Mucosa of rectum (tissue), 2 donors: ENCODE data around the gene ZNF330.

ENCODE experiments used
- H3K27ac ChIP-seq, 2 donors: one replicate each; pipeline ENCODE4 v1.7.0; 2013; ENCODE audit warnings: inconsistent platforms in 2 of 2, low read depth in 2 of 2, low read length in 2 of 2
- H3K27me3 ChIP-seq, 2 donors: one replicate each; pipeline ENCODE4 v1.7.0; 2013; ENCODE audit warnings: low read length in 2 of 2; ENCODE audit not compliant: control insufficient read depth in 2 of 2, insufficient read depth in 2 of 2
- H3K36me3 ChIP-seq, 2 donors: one replicate each; pipeline ENCODE4 v1.7.0; 2013; ENCODE audit warnings: low read length in 2 of 2; ENCODE audit not compliant: control insufficient read depth in 2 of 2, insufficient read depth in 2 of 2
- H3K4me1 ChIP-seq, 2 donors: one replicate each; pipeline ENCODE4 v1.7.0; 2013; ENCODE audit warnings: low read length in 2 of 2, mild to moderate bottlenecking in 1 of 2; ENCODE audit not compliant: control insufficient read depth in 2 of 2, insufficient read depth in 2 of 2
- H3K4me3 ChIP-seq, 2 donors: one replicate each; pipeline ENCODE4 v1.7.0; 2013; ENCODE audit warnings: low read length in 2 of 2
- H3K9ac ChIP-seq, 2 donors: one replicate each; pipeline ENCODE4 v1.7.0; 2013; ENCODE audit warnings: low read length in 2 of 2, low read depth in 1 of 2, mild to moderate bottlenecking in 1 of 2
- H3K9me3 ChIP-seq, 2 donors: one replicate each; pipeline ENCODE4 v1.7.0; 2013; ENCODE audit warnings: low read length in 2 of 2; ENCODE audit not compliant: control insufficient read depth in 2 of 2
- donor health status: healthy.
- donor health status: Normal muscosa, but diverticular disease.

ZNF330 gene

DNA sequence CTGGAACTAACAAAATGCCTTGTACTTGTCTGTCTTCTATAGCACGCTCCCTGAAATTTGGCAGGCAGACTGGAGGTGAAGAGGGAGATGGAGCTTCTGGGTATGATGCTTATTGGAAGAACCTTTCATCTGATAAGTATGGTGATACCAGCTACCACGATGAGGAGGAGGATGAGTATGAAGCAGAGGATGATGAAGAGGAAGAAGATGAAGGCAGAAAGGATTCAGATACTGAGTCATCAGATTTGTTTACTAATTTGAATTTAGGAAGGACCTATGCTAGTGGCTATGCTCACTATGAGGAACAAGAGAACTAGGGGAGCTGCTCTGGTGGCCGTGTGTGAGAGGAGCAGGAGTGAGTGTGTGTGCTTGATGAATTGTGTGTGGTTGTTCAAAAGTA lies 13.0 kb downstream of the ZNF330 start:
- no peak overlapping the region for H3K27ac ChIP-seq
- H3K4me1 ChIP-seq, result no peaks in the 10 kb centered on the region
- H3K9ac ChIP-seq, result no peak overlapping the region
- peaks cover 52 to 56% of the 10 kb centered on the region in 2 donors for H3K36me3 ChIP-seq
- H3K4me3 ChIP-seq, result no peak overlapping the region
- no peaks in the 10 kb centered on the region for H3K9me3 ChIP-seq
- no peaks in the 10 kb centered on the region for H3K27me3 ChIP-seq

DNA sequence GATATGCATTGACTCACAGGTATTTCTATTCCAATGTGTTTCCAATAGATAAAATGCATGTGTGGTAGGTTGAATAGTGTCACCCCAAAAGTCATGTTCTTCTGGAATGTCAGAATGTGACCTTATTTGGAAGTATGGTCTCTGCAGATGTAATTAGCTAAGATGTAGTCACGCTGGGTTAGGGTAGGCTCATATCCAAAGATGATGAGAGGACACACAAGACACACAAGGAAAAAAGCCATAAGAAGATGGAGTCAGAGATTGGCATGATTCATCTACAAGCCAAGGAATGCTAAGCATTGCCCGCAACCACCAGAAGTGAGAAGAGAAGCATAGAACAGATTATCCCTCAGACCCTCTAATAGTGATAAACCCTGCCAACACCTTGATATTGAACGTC lies 17.5 kb downstream of the ZNF330 start:
- no peak overlapping the region for H3K4me3 ChIP-seq
- no peaks in the 10 kb centered on the region for H3K4me1 ChIP-seq
- no peak overlapping the region for H3K9ac ChIP-seq
- no peaks in the 10 kb centered on the region for H3K27me3 ChIP-seq
- H3K36me3 ChIP-seq, result peaks cover 19 to 20% of the 10 kb centered on the region in 2 donors
- no peaks in the 10 kb centered on the region for H3K9me3 ChIP-seq
- H3K27ac ChIP-seq, result no peak overlapping the region

DNA sequence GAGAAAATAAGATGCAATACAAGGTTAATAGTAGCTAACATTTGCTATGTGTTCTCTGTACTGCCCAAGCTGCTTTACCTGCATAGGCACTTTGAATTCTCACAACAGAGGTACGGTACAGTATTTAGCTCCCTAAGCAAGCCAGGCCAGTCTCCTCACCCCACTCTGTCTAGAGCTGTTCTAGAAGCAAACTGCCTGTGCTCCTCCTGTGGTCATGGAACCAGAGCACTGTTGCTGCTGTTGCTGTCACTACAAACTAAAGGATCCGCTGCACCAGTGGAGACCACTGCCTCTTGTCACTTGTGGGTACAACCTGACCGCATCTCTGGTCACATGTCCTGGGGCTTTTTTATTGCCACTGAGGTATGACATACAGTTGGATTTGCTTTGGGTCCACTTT lies 19.6 kb downstream of the ZNF330 start:
- Histone ChIP-seq H3K9me3 (no peaks in the 10 kb centered on the region), H3K27me3 (no peaks in the 10 kb centered on the region), H3K4me3 (no peak overlapping the region), H3K4me1 (no peaks in the 10 kb centered on the region), H3K9ac (no peak overlapping the region), H3K36me3 (peaks cover under 1 to 2% of the 10 kb centered on the region in 2 donors), H3K27ac (no peak overlapping the region)

- no peak overlapping the region for H3K27ac ChIP-seq
- H3K4me3 ChIP-seq, result no peak overlapping the region
- no peak overlapping the region for H3K9ac ChIP-seq
- no peaks in the 10 kb centered on the region for H3K36me3 ChIP-seq
- no peaks in the 10 kb centered on the region for H3K27me3 ChIP-seq
- H3K4me1 ChIP-seq, result no peaks in the 10 kb centered on the region
- H3K9me3 ChIP-seq, result no peaks in the 10 kb centered on the region
Observed at GRCh38 chr4:141240671-141241070, 20.0 kb downstream of the ZNF330 start.

GRCh38 chr4:141241986-141242385 lies 21.3 kb downstream of the ZNF330 start:
- Histone ChIP-seq H3K27me3 (no peaks in the 10 kb centered on the region), H3K9me3 (no peaks in the 10 kb centered on the region), H3K4me1 (no peaks in the 10 kb centered on the region), H3K9ac (no peak overlapping the region), H3K27ac (no peak overlapping the region), H3K4me3 (no peak overlapping the region), H3K36me3 (no peaks in the 10 kb centered on the region)

DNA sequence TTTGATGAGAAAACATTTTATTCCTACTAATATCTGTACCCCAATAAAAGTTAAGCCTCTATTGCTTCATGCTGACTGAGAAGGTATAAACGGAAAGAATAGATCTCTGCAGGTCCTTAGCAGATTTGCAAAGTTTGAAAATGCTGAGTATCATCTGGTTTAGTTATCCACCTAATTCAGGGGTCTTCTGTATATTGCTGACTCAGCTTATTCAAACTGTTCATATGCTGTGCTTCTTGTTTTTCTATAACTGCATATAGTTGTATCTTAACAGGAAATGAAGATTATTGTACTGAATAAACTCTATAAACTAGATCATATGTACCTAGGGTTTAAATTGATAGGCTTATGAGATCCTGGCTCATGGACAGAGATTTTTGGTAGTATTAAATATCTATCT lies 23.7 kb downstream of the ZNF330 start:
- H3K27me3 ChIP-seq, result no peaks in the 10 kb centered on the region
- no peak overlapping the region for H3K4me3 ChIP-seq
- no peaks in the 10 kb centered on the region for H3K36me3 ChIP-seq
- no peak overlapping the region for H3K27ac ChIP-seq
- H3K4me1 ChIP-seq, result no peaks in the 10 kb centered on the region
- no peaks in the 10 kb centered on the region for H3K9me3 ChIP-seq
- no peak overlapping the region for H3K9ac ChIP-seq

GRCh38 chr4:141246243-141246642 lies 25.5 kb downstream of the ZNF330 start:
- no peaks in the 10 kb centered on the region for H3K36me3 ChIP-seq
- H3K4me3 ChIP-seq, result no peak overlapping the region
- no peaks in the 10 kb centered on the region for H3K4me1 ChIP-seq
- H3K9ac ChIP-seq, result no peak overlapping the region
- H3K27ac ChIP-seq, result no peak overlapping the region
- no peaks in the 10 kb centered on the region for H3K27me3 ChIP-seq
- no peaks in the 10 kb centered on the region for H3K9me3 ChIP-seq

DNA sequence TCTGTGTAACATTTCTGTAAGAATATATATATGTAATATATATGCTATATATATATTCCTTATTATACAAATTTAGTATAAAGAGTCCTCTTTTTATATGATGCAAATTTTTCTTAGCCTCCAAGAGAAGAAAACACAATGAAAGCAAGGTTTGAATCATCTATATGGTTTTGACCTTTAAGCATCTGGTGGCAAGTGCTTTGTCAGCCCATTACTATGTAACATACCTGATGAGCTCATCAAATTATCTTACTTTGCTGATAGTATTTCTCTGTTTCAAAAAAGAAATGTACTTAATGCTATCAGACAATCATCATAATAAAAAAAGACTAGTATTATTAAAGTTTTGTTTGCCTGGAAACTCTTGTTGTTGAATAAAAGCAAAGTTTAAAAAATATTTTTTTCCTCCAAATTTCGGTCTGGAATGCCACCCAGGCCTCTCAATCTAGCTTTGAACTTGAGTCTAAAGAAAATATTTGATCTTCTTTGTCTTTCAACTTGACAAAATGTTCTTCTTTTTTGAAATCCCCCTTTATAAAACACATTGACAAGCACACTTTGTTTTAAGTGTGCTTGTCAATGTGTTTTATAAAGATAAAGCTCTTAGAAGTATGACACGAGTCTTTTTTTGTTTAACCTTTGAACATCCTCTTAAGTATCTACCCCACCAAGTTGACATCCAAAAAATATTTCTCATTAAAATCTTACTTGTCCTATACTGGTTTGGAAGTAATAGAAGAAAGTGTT lies 26.2 kb downstream of the ZNF330 start:
- no peaks in the 10 kb centered on the region for H3K9me3 ChIP-seq
- no peaks in the 10 kb centered on the region for H3K27me3 ChIP-seq
- no peak overlapping the region for H3K27ac ChIP-seq
- H3K4me3 ChIP-seq, result no peak overlapping the region
- H3K9ac ChIP-seq, result no peak overlapping the region
- no peaks in the 10 kb centered on the region for H3K36me3 ChIP-seq
- no peaks in the 10 kb centered on the region for H3K4me1 ChIP-seq

DNA sequence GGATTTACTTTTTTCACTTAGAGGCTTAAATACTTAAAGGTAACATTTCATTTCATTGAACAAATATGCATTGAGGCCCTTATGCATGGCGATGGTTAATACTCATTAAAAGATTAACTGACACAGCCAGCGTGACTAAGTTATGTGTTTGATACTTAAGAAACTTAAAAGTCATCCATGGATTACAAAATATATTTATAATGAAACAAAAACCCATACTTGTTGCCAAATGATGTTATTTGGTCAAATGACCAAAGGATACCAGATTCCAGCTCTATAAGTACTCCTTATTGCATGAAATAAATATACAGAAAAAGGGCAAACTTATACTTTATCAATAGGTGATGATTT lies 26.7 kb downstream of the ZNF330 start:
- Histone ChIP-seq H3K9ac (no peak overlapping the region), H3K4me1 (no peaks in the 10 kb centered on the region), H3K27me3 (no peaks in the 10 kb centered on the region), H3K36me3 (no peaks in the 10 kb centered on the region), H3K4me3 (no peak overlapping the region), H3K27ac (no peak overlapping the region), H3K9me3 (no peaks in the 10 kb centered on the region)

GRCh38 chr4:141248029-141248428 lies 27.3 kb downstream of the ZNF330 start:
- Histone ChIP-seq H3K9ac (no peak overlapping the region), H3K4me1 (no peaks in the 10 kb centered on the region), H3K27me3 (no peaks in the 10 kb centered on the region), H3K9me3 (no peaks in the 10 kb centered on the region), H3K27ac (no peak overlapping the region), H3K36me3 (no peaks in the 10 kb centered on the region), H3K4me3 (no peak overlapping the region)

DNA sequence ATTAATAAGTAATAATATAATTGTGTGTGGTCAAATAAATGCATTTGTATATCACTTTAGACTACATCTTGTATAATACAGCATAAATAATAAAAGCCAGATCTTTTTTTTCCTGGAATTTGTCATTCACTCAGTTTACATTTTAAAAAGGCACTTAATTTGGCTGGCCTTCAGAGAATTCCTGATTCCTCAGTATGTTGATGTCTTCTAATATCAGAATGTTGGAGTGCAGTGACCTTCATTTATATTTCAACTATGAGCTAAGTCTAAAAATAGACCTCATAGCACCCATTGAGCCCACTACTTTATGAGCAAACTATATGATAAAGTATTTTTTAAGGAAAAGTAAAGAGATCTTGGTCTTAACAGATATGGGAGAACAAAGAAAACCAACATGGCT lies 27.8 kb downstream of the ZNF330 start:
- no peaks in the 10 kb centered on the region for H3K9me3 ChIP-seq
- H3K9ac ChIP-seq, result no peak overlapping the region
- H3K4me3 ChIP-seq, result no peak overlapping the region
- H3K27me3 ChIP-seq, result no peaks in the 10 kb centered on the region
- H3K4me1 ChIP-seq, result no peaks in the 10 kb centered on the region
- H3K27ac ChIP-seq, result no peak overlapping the region
- no peaks in the 10 kb centered on the region for H3K36me3 ChIP-seq
